Adipose tissue (tissue), 3 donors: ENCODE results near the gene MRPS23. TPM values are rescaled to one million over a fixed set of nuclear protein-coding genes. Genes with fewer than 3 reads are reported as not detected.
"Not testable (repeated sequence)": the region's sequence is repeated elsewhere in the genome, so short reads cannot be mapped to it uniquely, and the experiment has no call there.

Source experiments
- H3K27ac ChIP-seq: one replicate; pipeline ENCODE4 v1.5.1; 2013; ENCODE audit warnings: low read depth, low read length
- WGBS, 3 donors: extraction: QIAGEN DNeasy Blood & Tissue Kit; methylation state at CpG; one replicate each; pipeline ENCODE4 v1.1.7; 2013; 5-methylcytosine and 5-hydroxymethylcytosine counted together
- polyA plus RNA-seq, 3 donors: library from polyadenylated mRNA; stranded (reverse); fragments of 200-250 nt; gene quantifications; one replicate each; pipeline ENCODE4 v1.2.3, GENCODE V29; 2013
- donor health status: healthy with polysubstance abuse.
- donor health status: Bipolar disorder and iron deficiency.
- donor health status: healthy.

MRPS23 gene
- polyA plus RNA-seq, 3 donors: 20.9 to 36.6 (median 25.7) TPM

GRCh38 chr17:57852092-57852954, 2.5 kb upstream of the MRPS23 start:
- H3K27ac ChIP-seq: no peak overlapping the region
- 47 to 60% (median 59%) methylated on average over 9 of the region's 9 CpGs for WGBS, 3 donors

GRCh38 chr17:57849163-57849873, 526 bp downstream of the MRPS23 start:
- WGBS, 3 donors: 11 to 18% (median 17%) methylated on average over 27 of the region's 27 CpGs
- H3K27ac ChIP-seq: no peak overlapping the region

GRCh38 chr17:57846056-57846945, 3.5 kb downstream of the MRPS23 start:
- 90 to 91% (median 91%) methylated on average over 26 to 31 of the region's 32 CpGs for WGBS, 3 donors
- H3K27ac ChIP-seq: not testable (repeated sequence)

- 56 to 95% (median 89%) methylated on average over 1 of the region's 1 CpG for WGBS, 3 donors
- H3K27ac ChIP-seq: no peak overlapping the region
Measured at GRCh38 chr17:57842280-57842679, 7.6 kb downstream of the MRPS23 start.

- 49 to 96% (median 88%) methylated on average over 6 of the region's 6 CpGs for WGBS, 3 donors
- H3K27ac ChIP-seq: no peak overlapping the region
Measured at GRCh38 chr17:57839571-57839923, 10.3 kb downstream of the MRPS23 start.

GRCh38 chr17:57838857-57839570, 10.8 kb downstream of the MRPS23 start:
- WGBS, 3 donors: 42 to 70% (median 64%) methylated on average over 6 of the region's 6 CpGs
- H3K27ac ChIP-seq: no peak overlapping the region

GRCh38 chr17:57838453-57838852, 11.4 kb downstream of the MRPS23 start:
- 42 to 62% (median 58%) methylated on average over 4 of the region's 4 CpGs for WGBS, 3 donors

GRCh38 chr17:57835333-57835900, 14.4 kb downstream of the MRPS23 start:
- 90 to 95% (median 93%) methylated on average over 2 of the region's 2 CpGs for WGBS, 3 donors
- H3K27ac ChIP-seq: no peak overlapping the region

More at GRCh38 chr17:57838453-57838852, 11.4 kb downstream of the MRPS23 start:
- no peak overlapping the region for H3K27ac ChIP-seq

GRCh38 chr17:57834146-57834741, 15.6 kb downstream of the MRPS23 start:
- 40 to 69% (median 61%) methylated on average over 13 of the region's 13 CpGs for WGBS, 3 donors
- no peak overlapping the region for H3K27ac ChIP-seq

- WGBS, 3 donors: 8 to 11% (median 10%) methylated on average over 13 of the region's 13 CpGs
- no peak overlapping the region for H3K27ac ChIP-seq
Measured at GRCh38 chr17:57833179-57833939, 16.5 kb downstream of the MRPS23 start.

- WGBS, 3 donors: 24 to 54% (median 24%) methylated on average over 12 of the region's 12 CpGs
- no peak overlapping the region for H3K27ac ChIP-seq
Measured at GRCh38 chr17:57832314-57833178, 17.3 kb downstream of the MRPS23 start.

- 86 to 91% (median 87%) methylated on average over 7 of the region's 7 CpGs for WGBS, 3 donors
- H3K27ac ChIP-seq: no peak overlapping the region
Measured at GRCh38 chr17:57830880-57831279, 19.0 kb downstream of the MRPS23 start.

- H3K27ac ChIP-seq: no peak overlapping the region
- 69 to 75% (median 73%) methylated on average over 15 of the region's 15 CpGs for WGBS, 3 donors
Measured at GRCh38 chr17:57823469-57824401, 26.1 kb downstream of the MRPS23 start.

- H3K27ac ChIP-seq: no peak overlapping the region
- WGBS, 3 donors: 77 to 93% (median 90%) methylated on average over 5 of the region's 5 CpGs
Measured at GRCh38 chr17:57819867-57820266, 30.0 kb downstream of the MRPS23 start.

- no peak overlapping the region for H3K27ac ChIP-seq
- 74 to 86% (median 80%) methylated on average over 2 of the region's 2 CpGs for WGBS, 3 donors
Measured at GRCh38 chr17:57819285-57819684, 30.6 kb downstream of the MRPS23 start.
